ENCODE results near the gene SMYD2.

GRCh38 chr1:214290424-214291037 lies 9.6 kb downstream of the SMYD2 start:
- TF ChIP-seq POLR2A (IDR thresholded peaks at IDR 0.05; ENCODE audit: low read depth, low read length) = no peak
- TF ChIP-seq POLR2AphosphoS5 (IDR thresholded peaks at IDR 0.05; ENCODE audit: low read depth, low read length) = no peak
- TF ChIP-seq TAF1 (IDR thresholded peaks at IDR 0.05; ENCODE audit: low read depth, low read length) = no peak
- no peak for TF ChIP-seq POU2F2 (IDR thresholded peaks at IDR 0.05; ENCODE audit: low read depth, low read length)
- no peak for TF ChIP-seq SPI1 (IDR thresholded peaks at IDR 0.05; ENCODE audit: low read depth, low read length)
